IMR-90 (cell line): ENCODE data around the gene LIN37. TPM values are rescaled to one million over a fixed set of nuclear protein-coding genes. Genes with fewer than 3 reads are reported as not detected.

ENCODE experiments used
- ATAC-seq: fragments of 200-7000 bp; cut with Tn5 transposase; 2 replicates; pipeline ENCODE4 v1.9.1; 2020; ENCODE audit warnings: low read depth, mild to moderate bottlenecking, moderate library complexity
- BruUV-seq: library from RNA; stranded (reverse); fragments of 400-500 nt; replicated peaks from 2 replicates; lab custom pipeline; 2021; lab: Mats Ljungman, UMichigan
- CTCF ChIA-PET: fragments of 300-600 bp; formaldehyde crosslinking; extraction: SDS; loops from one replicate; lab custom pipeline; 2021; ENCODE audit warnings: antibody characterized with exemption; lab: Yijun Ruan, JAX
- POLR2A ChIA-PET: fragments of 300-600 bp; sonication (Branson Sonifier 250); formaldehyde crosslinking; loops from one replicate; lab custom pipeline; 2022; ENCODE audit warnings: antibody characterized with exemption; ENCODE audit not compliant: unreplicated experiment; lab: Charles Lee
- DNase-seq: peaks from one replicate; pipeline ENCODE4 v3.0.0; 2013
- H2AFZ ChIP-seq: replicated peaks from 2 replicates; pipeline ENCODE3; 2013; ENCODE audit warnings: low read length, mild to moderate bottlenecking; ENCODE audit not compliant: poor library complexity
- H2AK5ac ChIP-seq: 2 replicates; pipeline ENCODE4 v1.6.1; 2013; ENCODE audit warnings: low read depth, low read length, inconsistent platforms
- H2AK9ac ChIP-seq: replicated peaks from 2 replicates; pipeline ENCODE3; 2013; ENCODE audit warnings: mild to moderate bottlenecking, low read depth, low read length, moderate library complexity; ENCODE audit not compliant: poor library complexity
- H2BK120ac ChIP-seq: 2 replicates; pipeline ENCODE4 v1.6.1; 2013; ENCODE audit warnings: low read depth, low read length, inconsistent platforms
- H2BK15ac ChIP-seq: 3 replicates; pipeline ENCODE4 v1.6.1; 2013; ENCODE audit warnings: low read depth, low read length, inconsistent platforms
- H2BK20ac ChIP-seq: 2 replicates; pipeline ENCODE4 v1.6.1; 2013; ENCODE audit warnings: low read depth, mild to moderate bottlenecking, inconsistent platforms, low read length, moderate library complexity
- H2BK5ac ChIP-seq: 2 replicates; pipeline ENCODE4 v1.6.1; 2013; ENCODE audit warnings: mild to moderate bottlenecking, low read depth, low read length, inconsistent platforms; ENCODE audit not compliant: poor library complexity, severe bottlenecking
- H3K14ac ChIP-seq: replicated peaks from 2 replicates; pipeline ENCODE4 v1.6.1; 2013; ENCODE audit warnings: low read depth, low read length, inconsistent platforms
- H3K18ac ChIP-seq: 2 replicates; pipeline ENCODE4 v1.6.1; 2013; ENCODE audit warnings: low read depth, low read length, control low read depth
- H3K23ac ChIP-seq: 2 replicates; pipeline ENCODE4 v1.6.1; 2013; ENCODE audit warnings: low read depth, low read length, inconsistent platforms
- H3K27ac ChIP-seq: 2 replicates; pipeline ENCODE4 v1.5.1; 2013; ENCODE audit warnings: mild to moderate bottlenecking, control low read depth, low read length; ENCODE audit not compliant: insufficient read depth
- H3K27me3 ChIP-seq: 2 replicates; pipeline ENCODE4 v1.6.1; 2013; ENCODE audit warnings: low read length; ENCODE audit not compliant: control insufficient read depth, insufficient read depth
- H3K36me3 ChIP-seq: 2 replicates; pipeline ENCODE4 v1.6.1; 2013; ENCODE audit warnings: low read length, mixed read lengths; ENCODE audit not compliant: control insufficient read depth, insufficient read depth
- H3K4ac ChIP-seq: 2 replicates; pipeline ENCODE4 v1.6.1; 2013; ENCODE audit warnings: low read depth, low read length, inconsistent platforms
- H3K4me1 ChIP-seq: 2 replicates; pipeline ENCODE4 v1.6.1; 2013; ENCODE audit warnings: low read length, mixed read lengths; ENCODE audit not compliant: control insufficient read depth, insufficient read depth
- H3K4me2 ChIP-seq: 2 replicates; pipeline ENCODE4 v1.6.1; 2013; ENCODE audit warnings: low read depth, mild to moderate bottlenecking, control low read depth, low read length, moderate library complexity
- H3K4me3 ChIP-seq: 2 replicates; pipeline ENCODE4 v1.5.1; 2013; ENCODE audit warnings: low read depth, mild to moderate bottlenecking, control low read depth, low read length, moderate library complexity; ENCODE audit not compliant: insufficient read depth
- H3K56ac ChIP-seq: 2 replicates; pipeline ENCODE4 v1.6.1; 2013; ENCODE audit warnings: low read length, inconsistent platforms; ENCODE audit not compliant: insufficient read depth; ENCODE audit errors: extremely low read depth
- H3K79me1 ChIP-seq, 2 experiments: 2 replicates each; pipeline ENCODE4 v1.6.1; 2013; ENCODE audit warnings: low read length in 2 of 2, inconsistent platforms in 1 of 2, low read depth in 1 of 2
- H3K9ac ChIP-seq: 2 replicates; pipeline ENCODE4 v1.6.1; 2013; ENCODE audit warnings: low read depth, low read length, control low read depth
- H3K9me1 ChIP-seq: 2 replicates; pipeline ENCODE4 v1.6.1; 2013; ENCODE audit warnings: low read length, inconsistent platforms; ENCODE audit not compliant: insufficient read depth
- H3K9me3 ChIP-seq: 2 replicates; pipeline ENCODE4 v1.6.1; 2013; ENCODE audit warnings: low read length; ENCODE audit not compliant: control insufficient read depth, insufficient read depth
- H4K20me1 ChIP-seq: 2 replicates; pipeline ENCODE4 v1.6.1; 2013; ENCODE audit warnings: low read length, inconsistent platforms; ENCODE audit not compliant: insufficient read depth
- H4K5ac ChIP-seq: 2 replicates; pipeline ENCODE4 v1.6.1; 2013; ENCODE audit warnings: mild to moderate bottlenecking, low read depth, low read length, control low read depth
- H4K8ac ChIP-seq, 2 experiments: 2 replicates each; pipeline ENCODE4 v1.6.1; 2013; ENCODE audit warnings: low read depth in 2 of 2, low read length in 2 of 2, control low read depth in 1 of 2, inconsistent platforms in 1 of 2
- H4K91ac ChIP-seq: 2 replicates; pipeline ENCODE4 v1.6.1; 2013; ENCODE audit warnings: low read depth, low read length, inconsistent platforms; ENCODE audit not compliant: insufficient read depth
- CEBPB ChIP-seq: IDR thresholded peaks from 2 replicates; pipeline ENCODE4 v1.6.1; 2012; ENCODE audit warnings: low read depth, low read length, improper control_type of control experiment
- SMC3 ChIP-seq: fragments of 150-350 bp; IDR thresholded peaks from 2 replicates; pipeline ENCODE4 v1.6.1; 2016; ENCODE audit warnings: low read depth, mild to moderate bottlenecking, antibody characterized with exemption, low read length, moderate library complexity
- WGBS, 2 experiments: methylation state at CpG; one replicate each; pipeline versions ENCODE4 v1.1.5 to v1.1.7; 2013; ENCODE audit warnings: missing lambda C conversion rate in 2 of 2; ENCODE audit not compliant: insufficient read length in 1 of 2; ENCODE audit errors: extremely low coverage in 2 of 2; 5-methylcytosine and 5-hydroxymethylcytosine counted together
- dilution Hi-C: fragments of 300-500 bp; cut with HindIII; formaldehyde crosslinking; loops from one replicate; pipeline ENCODE4 v1.14.3; 2018; ENCODE audit warnings: low sequenced_read_pairs; ENCODE audit not compliant: unreplicated experiment
- in situ Hi-C: fragments of 300-500 bp; cut with MboI; formaldehyde crosslinking; loops from 3 replicates; pipeline ENCODE4 v1.14.3; 2019; ENCODE audit warnings: low sequenced_read_pairs, inconsistent platforms, mixed read lengths
- intact Hi-C: fragments of 100-400 bp; cut with micrococcal nuclease; formaldehyde crosslinking; loops from 2 replicates; pipeline ENCODE4 v1.10.0; 2022
- polyA plus RNA-seq, 3 experiments: library from polyadenylated mRNA; depleted of rRNA; stranded (reverse); fragments of >200 nt; gene quantifications; 2 replicates each; pipeline ENCODE4 v1.2.3, GENCODE V29; 2012; ENCODE audit warnings: low replicate concordance in 1 of 3
- total RNA-seq: library from RNA; depleted of rRNA; stranded (reverse); fragments of >200 nt; gene quantifications from 2 replicates; pipeline ENCODE4 v1.2.3, GENCODE V29; 2012

Gene LIN37
- total and polyA plus RNA-seq, 2 of the 4 experiments (the other 2 are of a cell fraction) = 12.7 to 23.1 TPM

GRCh38 chr19:35731353-35731752, 17.0 kb upstream of the LIN37 start:
- no peak overlapping the region for H3K56ac ChIP-seq
- no peak overlapping the region for H4K8ac ChIP-seq
- H3K9me3 ChIP-seq = no peaks in the 10 kb centered on the region
- no peak overlapping the region for H3K14ac ChIP-seq
- no peak overlapping the region for H3K23ac ChIP-seq
- H3K27me3 ChIP-seq = no peaks in the 10 kb centered on the region
- no peak overlapping the region for H2BK20ac ChIP-seq
- H3K36me3 ChIP-seq = peaks cover 88% of the 10 kb centered on the region
- H3K27ac ChIP-seq = no peak overlapping the region
- no peak overlapping the region for H2BK120ac ChIP-seq
- no TSS peak for BruUV-seq
- H3K4ac ChIP-seq = no peak overlapping the region
- peaks cover 0 to 23% of the 10 kb centered on the region in 2 experiments; a peak in 3 of 4 replicates for H3K79me1 ChIP-seq
- dilution Hi-C loops = no loop called here
- no peak overlapping the region for H3K9ac ChIP-seq
- in situ Hi-C loops = no loop called here
- no peaks in the 10 kb centered on the region for H3K4me1 ChIP-seq
- peaks cover 9% of the 10 kb centered on the region for H4K20me1 ChIP-seq
- H2AFZ ChIP-seq = no peak overlapping the region
- POLR2A ChIA-PET = no interaction called here
- no peak overlapping the region for H2BK5ac ChIP-seq
- WGBS, 2 experiments = 88% methylated on average over 4 of the region's 9 CpGs; no CpG with 5 or more reads in 1 of the 2 experiments
- no peak overlapping the region for H2AK9ac ChIP-seq
- no peak overlapping the region for H3K4me2 ChIP-seq
- no peaks in the 10 kb centered on the region for H3K9me1 ChIP-seq
- no peak for TF ChIP-seq CEBPB
- no peak for TF ChIP-seq SMC3
- ATAC-seq (no peak), DNase-seq (no peak)
- no peak overlapping the region for H3K4me3 ChIP-seq
- no peak overlapping the region for H4K91ac ChIP-seq
- H2BK15ac ChIP-seq = no peak overlapping the region
- no peak overlapping the region for H3K18ac ChIP-seq
- no peak overlapping the region for H2AK5ac ChIP-seq
- no peak overlapping the region for H4K5ac ChIP-seq
- intact Hi-C loops = no loop called here
- CTCF ChIA-PET = no interaction called here
